ENCODE measurements around the gene MYOT.

MYOT gene

GRCh38 chr5:137901011-137901817 lies 33.6 kb downstream of the MYOT start:
- no peaks in the 10 kb centered on the region for H3K36me3 Mint-ChIP-seq (ENCODE audit: low read depth)
- H3K4me3 Mint-ChIP-seq = no peak overlapping the region
- peaks cover 13% of the 10 kb centered on the region for H3K27me3 Mint-ChIP-seq (ENCODE audit: low read depth)
- no peak overlapping the region for H3K27ac Mint-ChIP-seq
- peaks cover 2% of the 10 kb centered on the region for H3K4me1 Mint-ChIP-seq (ENCODE audit: low read depth)
- no peaks in the 10 kb centered on the region for H3K9me3 Mint-ChIP-seq

- H3K36me3 Mint-ChIP-seq (ENCODE audit: low read depth) = no peaks in the 10 kb centered on the region
- no peaks in the 10 kb centered on the region for H3K9me3 Mint-ChIP-seq
- peaks cover 2% of the 10 kb centered on the region for H3K4me1 Mint-ChIP-seq (ENCODE audit: low read depth)
- H3K4me3 Mint-ChIP-seq = no peak overlapping the region
- H3K27ac Mint-ChIP-seq = no peak overlapping the region
- peaks cover 16% of the 10 kb centered on the region for H3K27me3 Mint-ChIP-seq (ENCODE audit: low read depth)
These were observed 34.9 kb downstream of the MYOT start for GRCh38 chr5:137902408-137903133.

GRCh38 chr5:137914758-137915157 lies 47.1 kb downstream of the MYOT start:
- Mint-ChIP-seq H3K9me3 (peaks cover 17% of the 10 kb centered on the region), H3K4me3 (no peak overlapping the region), H3K36me3 (ENCODE audit: low read depth) (no peaks in the 10 kb centered on the region), H3K27ac (no peak overlapping the region), H3K27me3 (ENCODE audit: low read depth) (peaks cover 5% of the 10 kb centered on the region), H3K4me1 (ENCODE audit: low read depth) (no peaks in the 10 kb centered on the region)

GRCh38 chr5:137916923-137917322 lies 49.3 kb downstream of the MYOT start:
- no peak overlapping the region for H3K4me3 Mint-ChIP-seq
- peaks cover under 1% of the 10 kb centered on the region for H3K27me3 Mint-ChIP-seq (ENCODE audit: low read depth)
- no peaks in the 10 kb centered on the region for H3K36me3 Mint-ChIP-seq (ENCODE audit: low read depth)
- H3K27ac Mint-ChIP-seq = no peak overlapping the region
- H3K4me1 Mint-ChIP-seq (ENCODE audit: low read depth) = no peaks in the 10 kb centered on the region
- peaks cover 17% of the 10 kb centered on the region for H3K9me3 Mint-ChIP-seq

- Mint-ChIP-seq H3K36me3 (ENCODE audit: low read depth) (no peaks in the 10 kb centered on the region), H3K4me1 (ENCODE audit: low read depth) (no peaks in the 10 kb centered on the region), H3K27me3 (ENCODE audit: low read depth) (no peaks in the 10 kb centered on the region), H3K9me3 (peaks cover 2% of the 10 kb centered on the region), H3K4me3 (no peak overlapping the region), H3K27ac (no peak overlapping the region)
These were observed 54.3 kb downstream of the MYOT start for GRCh38 chr5:137921931-137922330.

GRCh38 chr5:137923856-137924255 lies 56.2 kb downstream of the MYOT start:
- Mint-ChIP-seq H3K27me3 (ENCODE audit: low read depth) (no peaks in the 10 kb centered on the region), H3K27ac (no peak overlapping the region), H3K4me1 (ENCODE audit: low read depth) (no peaks in the 10 kb centered on the region), H3K4me3 (no peak overlapping the region), H3K36me3 (ENCODE audit: low read depth) (no peaks in the 10 kb centered on the region), H3K9me3 (no peaks in the 10 kb centered on the region)

DNA sequence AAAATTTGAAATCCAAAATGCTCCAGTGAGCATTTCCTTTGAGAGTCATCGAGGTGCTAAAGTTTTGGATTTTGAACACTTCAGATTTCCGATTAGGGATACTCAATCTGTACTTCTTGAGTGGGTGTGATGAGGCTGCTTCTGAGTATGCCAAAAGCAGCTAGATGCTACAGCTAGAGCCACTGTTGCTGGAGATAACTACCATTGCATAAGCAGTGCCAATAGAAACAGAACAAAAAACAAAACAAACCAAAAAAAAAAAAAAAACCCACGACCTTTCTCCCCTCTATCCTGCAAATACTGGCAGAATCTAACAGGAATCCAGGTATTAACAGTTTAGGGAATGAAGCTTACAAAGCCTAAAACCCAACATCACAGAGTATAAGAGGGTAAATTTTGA lies 65.1 kb downstream of the MYOT start:
- no peaks in the 10 kb centered on the region for H3K27me3 Mint-ChIP-seq (ENCODE audit: low read depth)
- H3K4me1 Mint-ChIP-seq (ENCODE audit: low read depth) = no peaks in the 10 kb centered on the region
- H3K9me3 Mint-ChIP-seq = no peaks in the 10 kb centered on the region
- H3K36me3 Mint-ChIP-seq (ENCODE audit: low read depth) = peaks cover 4% of the 10 kb centered on the region
- H3K4me3 Mint-ChIP-seq = no peak overlapping the region
- no peak overlapping the region for H3K27ac Mint-ChIP-seq

GRCh38 chr5:137933491-137933911 lies 65.8 kb downstream of the MYOT start:
- no peak overlapping the region for H3K27ac Mint-ChIP-seq
- no peaks in the 10 kb centered on the region for H3K4me1 Mint-ChIP-seq (ENCODE audit: low read depth)
- no peaks in the 10 kb centered on the region for H3K27me3 Mint-ChIP-seq (ENCODE audit: low read depth)
- H3K36me3 Mint-ChIP-seq (ENCODE audit: low read depth) = peaks cover 5% of the 10 kb centered on the region
- H3K4me3 Mint-ChIP-seq = no peak overlapping the region
- H3K9me3 Mint-ChIP-seq = no peaks in the 10 kb centered on the region

GRCh38 chr5:137935190-137935589 lies 67.5 kb downstream of the MYOT start:
- H3K27ac Mint-ChIP-seq = no peak overlapping the region
- peaks cover 5% of the 10 kb centered on the region for H3K4me1 Mint-ChIP-seq (ENCODE audit: low read depth)
- no peaks in the 10 kb centered on the region for H3K9me3 Mint-ChIP-seq
- H3K27me3 Mint-ChIP-seq (ENCODE audit: low read depth) = no peaks in the 10 kb centered on the region
- H3K4me3 Mint-ChIP-seq = no peak overlapping the region
- peaks cover 20% of the 10 kb centered on the region for H3K36me3 Mint-ChIP-seq (ENCODE audit: low read depth)

DNA sequence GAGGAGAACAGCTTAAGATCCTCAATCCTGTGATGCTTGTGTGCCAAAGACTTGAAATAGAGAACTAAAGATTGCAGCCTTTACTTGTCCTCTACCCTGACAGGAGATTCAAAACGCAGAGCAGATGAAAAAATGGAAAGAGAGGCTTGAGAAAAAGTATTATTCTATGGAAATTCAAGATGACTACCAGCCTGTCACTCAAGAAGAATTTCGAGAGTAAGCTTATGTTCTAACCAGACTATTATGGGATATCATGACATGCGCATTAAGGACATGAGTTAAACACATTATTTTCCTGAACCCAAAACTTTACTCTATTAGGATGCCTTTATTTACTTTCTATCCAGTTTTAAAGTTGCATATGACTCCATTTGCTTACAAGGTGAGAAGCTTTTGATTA lies 68.0 kb downstream of the MYOT start:
- Mint-ChIP-seq H3K36me3 (ENCODE audit: low read depth) (peaks cover 24% of the 10 kb centered on the region), H3K27ac (no peak overlapping the region), H3K4me3 (no peak overlapping the region), H3K27me3 (ENCODE audit: low read depth) (no peaks in the 10 kb centered on the region), H3K9me3 (no peaks in the 10 kb centered on the region), H3K4me1 (ENCODE audit: low read depth) (peaks cover 5% of the 10 kb centered on the region)
